Caco-2 (cell line): Measurements from ENCODE around the gene MACROD2. TPM values are rescaled to one million over a fixed set of nuclear protein-coding genes. Genes with fewer than 3 reads are reported as not detected.

Experiments used
- BruUV-seq: library from RNA; stranded (reverse); fragments of 400-500 nt; replicated peaks from 2 replicates; lab custom pipeline; 2021; lab: Mats Ljungman, UMichigan
- CTCF ChIA-PET: fragments of 300-600 bp; sonication (Branson Sonifier 250); formaldehyde crosslinking; loops from one replicate; lab custom pipeline; 2022; ENCODE audit warnings: antibody characterized with exemption; lab: Charles Lee
- POLR2A ChIA-PET: fragments of 300-600 bp; sonication (Branson Sonifier 250); formaldehyde crosslinking; loops from one replicate; lab custom pipeline; 2022; ENCODE audit warnings: antibody characterized with exemption; lab: Charles Lee
- DNase-seq, 2 experiments: peaks; one replicate each; pipeline versions ENCODE4 v3.0.0 to v3.0.0-alpha.2; 2020 to 2022
- H3K27me3 ChIP-seq: replicated peaks from 2 replicates; pipeline ENCODE4 v1.6.0; 2011; ENCODE audit warnings: low read length; ENCODE audit not compliant: control insufficient read depth, insufficient read depth
- H3K36me3 ChIP-seq: 2 replicates; pipeline ENCODE4 v1.5.1; 2011; ENCODE audit warnings: low read length; ENCODE audit not compliant: control insufficient read depth, insufficient read depth
- H3K4me1 ChIP-seq: fragments of 250-450 bp; sonication (Bioruptor Pico); 2 replicates; pipeline ENCODE4 v1.5.1; 2020; ENCODE audit warnings: mild to moderate bottlenecking
- H3K4me3 ChIP-seq: 2 replicates; pipeline ENCODE4 v1.5.1; 2011; ENCODE audit warnings: low read depth, mild to moderate bottlenecking, control low read depth, low read length
- H3K9me3 ChIP-seq: fragments of 250-450 bp; sonication (Bioruptor Pico); 2 replicates; pipeline ENCODE4 v1.5.1; 2020; ENCODE audit warnings: mild to moderate bottlenecking, moderate library complexity
- H3K27ac Mint-ChIP-seq: one replicate; pipeline ENCODE4 v1.8.0; 2022; ENCODE audit warnings: mixed read lengths; ENCODE audit not compliant: unreplicated experiment
- H3K27me3 Mint-ChIP-seq: one replicate; pipeline ENCODE4 v1.8.0; 2022; ENCODE audit warnings: mixed read lengths; ENCODE audit not compliant: insufficient read depth, unreplicated experiment
- H3K36me3 Mint-ChIP-seq: one replicate; pipeline ENCODE4 v1.8.0; 2022; ENCODE audit warnings: mild to moderate bottlenecking, mixed read lengths; ENCODE audit not compliant: insufficient read depth, unreplicated experiment
- H3K4me1 Mint-ChIP-seq: one replicate; pipeline ENCODE4 v1.8.0; 2022; ENCODE audit warnings: low read depth, mixed read lengths; ENCODE audit not compliant: unreplicated experiment
- H3K4me3 Mint-ChIP-seq: one replicate; pipeline ENCODE4 v1.8.0; 2022; ENCODE audit warnings: mild to moderate bottlenecking, moderate library complexity, mixed read lengths; ENCODE audit not compliant: unreplicated experiment
- H3K9me3 Mint-ChIP-seq: one replicate; pipeline ENCODE4 v1.8.0; 2022; ENCODE audit warnings: mixed read lengths; ENCODE audit not compliant: unreplicated experiment
- intact Hi-C: fragments of 100-400 bp; cut with micrococcal nuclease; formaldehyde crosslinking; loops from one replicate; pipeline ENCODE4 v1.10.0; 2022; ENCODE audit not compliant: unreplicated experiment
- total RNA-seq: library from RNA; stranded (reverse); gene quantifications from 2 replicates; pipeline ENCODE4 v1.2.3, GENCODE V29; 2022
- TF ChIP-seq, protein P1 (sequence below), 2 experiments: fragments of 200-600 bp in 1 of 2; IDR thresholded peaks; 1 replicate in 1 of 2; 2 replicates in 1 of 2; pipeline versions ENCODE4 v1.5.1 to v1.8.0; 2011 to 2022; ENCODE audit warnings: antibody characterized with exemption in 1 of 2, control low read depth in 1 of 2, inconsistent platforms in 1 of 2, low read depth in 1 of 2, low read length in 1 of 2, mild to moderate bottlenecking in 1 of 2, moderate library complexity in 1 of 2; ENCODE audit not compliant: insufficient read depth in 1 of 2, severe bottlenecking in 1 of 2, unreplicated experiment in 1 of 2

MACROD2 gene
- total RNA-seq, 1 experiment from 2014 or later = 6.4 TPM

DNA sequence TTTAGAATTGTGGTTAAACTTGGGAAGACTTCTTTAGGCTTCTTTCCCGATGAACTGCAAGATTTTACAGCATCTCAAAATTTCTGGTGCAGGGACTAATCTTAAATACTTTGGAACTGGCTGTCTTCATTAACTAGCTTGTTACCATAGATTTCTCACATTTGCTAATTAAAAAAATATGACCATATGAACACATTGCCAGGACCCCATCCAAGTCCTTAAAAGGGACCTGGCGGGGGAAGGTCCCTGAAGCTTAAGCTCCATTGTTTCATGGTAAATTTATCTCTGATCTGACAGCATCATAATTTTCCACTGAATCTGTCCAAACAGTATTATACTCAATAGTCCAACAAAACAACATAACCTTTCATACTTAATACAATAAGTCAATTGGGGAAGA, 859.9 kb downstream of the MACROD2 start:
- Histone ChIP-seq H3K27me3 (no peaks in the 10 kb centered on the region), H3K9me3 (no peaks in the 10 kb centered on the region), H3K4me3 (no peak overlapping the region), H3K36me3 (no peaks in the 10 kb centered on the region), H3K4me1 (no peaks in the 10 kb centered on the region)
- intact Hi-C loops = no loop called here
- Mint-ChIP-seq H3K4me3 (no peak overlapping the region), H3K27me3 (no peaks in the 10 kb centered on the region), H3K27ac (no peak overlapping the region), H3K4me1 (no peaks in the 10 kb centered on the region), H3K36me3 (no peaks in the 10 kb centered on the region), H3K9me3 (no peaks in the 10 kb centered on the region)
- POLR2A ChIA-PET = no interaction called here
- DNase-seq = no peak
- TF ChIP-seq, protein P1, sequence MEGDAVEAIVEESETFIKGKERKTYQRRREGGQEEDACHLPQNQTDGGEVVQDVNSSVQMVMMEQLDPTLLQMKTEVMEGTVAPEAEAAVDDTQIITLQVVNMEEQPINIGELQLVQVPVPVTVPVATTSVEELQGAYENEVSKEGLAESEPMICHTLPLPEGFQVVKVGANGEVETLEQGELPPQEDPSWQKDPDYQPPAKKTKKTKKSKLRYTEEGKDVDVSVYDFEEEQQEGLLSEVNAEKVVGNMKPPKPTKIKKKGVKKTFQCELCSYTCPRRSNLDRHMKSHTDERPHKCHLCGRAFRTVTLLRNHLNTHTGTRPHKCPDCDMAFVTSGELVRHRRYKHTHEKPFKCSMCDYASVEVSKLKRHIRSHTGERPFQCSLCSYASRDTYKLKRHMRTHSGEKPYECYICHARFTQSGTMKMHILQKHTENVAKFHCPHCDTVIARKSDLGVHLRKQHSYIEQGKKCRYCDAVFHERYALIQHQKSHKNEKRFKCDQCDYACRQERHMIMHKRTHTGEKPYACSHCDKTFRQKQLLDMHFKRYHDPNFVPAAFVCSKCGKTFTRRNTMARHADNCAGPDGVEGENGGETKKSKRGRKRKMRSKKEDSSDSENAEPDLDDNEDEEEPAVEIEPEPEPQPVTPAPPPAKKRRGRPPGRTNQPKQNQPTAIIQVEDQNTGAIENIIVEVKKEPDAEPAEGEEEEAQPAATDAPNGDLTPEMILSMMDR (IDR thresholded peaks at IDR 0.05; ENCODE audit: insufficient read depth in 1 of 2, low read depth in 1 of 2, low read length in 1 of 2, severe bottlenecking in 1 of 2, unreplicated experiment in 1 of 2) = no peak
- BruUV-seq = no TSS peak
- CTCF ChIA-PET = no interaction called here

DNA sequence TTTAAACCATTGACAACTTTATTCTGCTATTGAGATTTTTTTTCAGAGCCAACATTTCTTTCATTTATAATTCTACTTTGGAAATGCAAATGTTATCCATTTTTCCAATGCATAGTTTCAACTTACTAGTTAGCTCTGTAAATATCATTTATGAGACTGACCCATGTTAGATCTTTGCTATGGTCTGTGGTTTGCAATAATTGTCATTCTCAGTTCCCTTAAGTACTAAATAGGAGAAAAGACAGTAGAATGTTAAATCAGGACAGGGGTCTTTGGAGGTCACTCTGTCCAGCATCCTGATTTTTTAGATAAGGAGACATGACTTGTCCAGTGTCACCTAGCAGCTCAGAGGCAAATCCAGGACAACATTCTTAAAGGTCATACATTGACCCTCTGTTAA, 864.3 kb downstream of the MACROD2 start:
- no peaks in the 10 kb centered on the region for H3K4me1 ChIP-seq
- no peak overlapping the region for H3K4me3 ChIP-seq
- H3K27ac Mint-ChIP-seq = no peak overlapping the region
- H3K4me1 Mint-ChIP-seq = no peaks in the 10 kb centered on the region
- no peaks in the 10 kb centered on the region for H3K27me3 ChIP-seq
- ChIA-PET POLR2A (no interaction called here), CTCF (no interaction called here)
- no TSS peak for BruUV-seq
- no peak overlapping the region for H3K4me3 Mint-ChIP-seq
- intact Hi-C loops = no loop called here
- DNase-seq = no peak
- H3K36me3 Mint-ChIP-seq = no peaks in the 10 kb centered on the region
- no peaks in the 10 kb centered on the region for H3K27me3 Mint-ChIP-seq
- no peaks in the 10 kb centered on the region; the same call in 1 of the 2 replicates for H3K36me3 ChIP-seq
- TF ChIP-seq, protein P1 (IDR thresholded peaks at IDR 0.05; ENCODE audit: insufficient read depth in 1 of 2, low read depth in 1 of 2, low read length in 1 of 2, severe bottlenecking in 1 of 2, unreplicated experiment in 1 of 2) = no peak
- H3K9me3 Mint-ChIP-seq = no peaks in the 10 kb centered on the region
- no peaks in the 10 kb centered on the region for H3K9me3 ChIP-seq

DNA sequence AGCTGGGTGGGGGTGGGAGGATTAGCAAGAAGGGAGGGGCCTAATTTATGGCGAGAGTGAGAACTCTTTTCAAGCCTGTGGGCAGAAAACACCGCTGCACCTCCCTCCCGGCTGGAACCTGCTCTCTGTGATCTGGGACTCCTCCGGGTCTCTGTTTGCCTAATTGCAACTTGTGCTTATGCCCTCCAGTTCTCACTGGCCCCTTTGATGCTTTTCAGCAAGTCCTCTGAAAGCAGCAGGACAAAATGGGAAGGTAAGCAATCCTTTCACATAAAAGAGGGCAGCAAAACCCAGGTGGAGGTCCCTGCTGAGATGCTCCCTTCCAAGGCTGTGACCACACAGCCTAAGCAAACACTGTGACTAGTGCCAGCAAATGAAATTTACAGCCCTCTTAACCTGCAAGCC, 865.1 kb downstream of the MACROD2 start:
- Histone ChIP-seq H3K27me3 (no peaks in the 10 kb centered on the region), H3K9me3 (no peaks in the 10 kb centered on the region), H3K4me1 (no peaks in the 10 kb centered on the region), H3K36me3 (no peaks in the 10 kb centered on the region; the same call in 1 of the 2 replicates), H3K4me3 (no peak overlapping the region)
- DNase-seq = peak; percentile 16 to 49
- H3K9me3 Mint-ChIP-seq = no peaks in the 10 kb centered on the region
- H3K4me3 Mint-ChIP-seq = no peak overlapping the region
- no peaks in the 10 kb centered on the region for H3K4me1 Mint-ChIP-seq
- H3K36me3 Mint-ChIP-seq = no peaks in the 10 kb centered on the region
- ChIA-PET CTCF (no interaction called here), POLR2A (no interaction called here)
- TF ChIP-seq, protein P1 (IDR thresholded peaks at IDR 0.05; ENCODE audit: insufficient read depth in 1 of 2, low read depth in 1 of 2, low read length in 1 of 2, severe bottlenecking in 1 of 2, unreplicated experiment in 1 of 2) = no peak
- BruUV-seq = no TSS peak
- no peaks in the 10 kb centered on the region for H3K27me3 Mint-ChIP-seq
- intact Hi-C loops = no loop called here
- no peak overlapping the region for H3K27ac Mint-ChIP-seq
